ENCODE measurements around the gene IQCH. TPM values are rescaled to one million over a fixed set of nuclear protein-coding genes. Genes with fewer than 3 reads are reported as not detected.
"Not testable (repeated sequence)": the region's sequence is repeated elsewhere in the genome, so short reads cannot be mapped to it uniquely, and the experiment has no call there.

IQCH gene
- total RNA-seq, 2 donors from 2014 or later, result 0.52 to 0.83 TPM

GRCh38 chr15:67422296-67422695 is 167.7 kb downstream of the IQCH start:
- Histone ChIP-seq H3K27me3 (no peaks in the 10 kb centered on the region), H3K27ac (no peak overlapping the region), H3K36me3 (no peaks in the 10 kb centered on the region), H3K9me3 (no peaks in the 10 kb centered on the region), H3K4me1 (no peaks in the 10 kb centered on the region), H3K4me3 (no peak overlapping the region)
- no peak for DNase-seq (ENCODE audit: low spot score)
- no peak for TF ChIP-seq CTCF (IDR thresholded peaks at IDR 0.05)

- peak; percentile 59 to 78 for TF ChIP-seq CTCF (IDR thresholded peaks at IDR 0.05)
- Histone ChIP-seq H3K36me3 (no peaks in the 10 kb centered on the region), H3K4me1 (no peaks in the 10 kb centered on the region), H3K9me3 (no peaks in the 10 kb centered on the region), H3K27me3 (no peaks in the 10 kb centered on the region), H3K27ac (no peak overlapping the region), H3K4me3 (no peak overlapping the region)
- peak; percentile 65 for DNase-seq (ENCODE audit: low spot score)
These were observed 179.0 kb downstream of the IQCH start for GRCh38 chr15:67433495-67434099.

- DNase-seq (ENCODE audit: low spot score), result not testable (repeated sequence)
These were observed 182.0 kb downstream of the IQCH start for GRCh38 chr15:67436351-67437250.

GRCh38 chr15:67444100-67444499 is 189.5 kb downstream of the IQCH start:
- TF ChIP-seq CTCF (IDR thresholded peaks at IDR 0.05), result no peak
- DNase-seq (ENCODE audit: low spot score), result no peak
- H3K27me3 ChIP-seq, result no peaks in the 10 kb centered on the region

More at GRCh38 chr15:67436351-67437250, 182.0 kb downstream of the IQCH start:
- not testable (repeated sequence) for H3K36me3 ChIP-seq, H3K4me1 ChIP-seq, H3K27me3 ChIP-seq, H3K27ac ChIP-seq, H3K9me3 ChIP-seq, H3K4me3 ChIP-seq

GRCh38 chr15:67446449-67446848 is 191.9 kb downstream of the IQCH start:
- no peak overlapping the region for H3K4me3 ChIP-seq
- H3K36me3 ChIP-seq, result no peaks in the 10 kb centered on the region
- no peaks in the 10 kb centered on the region for H3K9me3 ChIP-seq
- H3K27ac ChIP-seq, result no peak overlapping the region
- no peak for DNase-seq (ENCODE audit: low spot score)
- no peaks in the 10 kb centered on the region for H3K4me1 ChIP-seq
- no peaks in the 10 kb centered on the region for H3K27me3 ChIP-seq
- TF ChIP-seq CTCF (IDR thresholded peaks at IDR 0.05), result no peak

More at GRCh38 chr15:67444100-67444499, 189.5 kb downstream of the IQCH start:
- Histone ChIP-seq H3K36me3 (no peaks in the 10 kb centered on the region), H3K9me3 (no peaks in the 10 kb centered on the region), H3K4me1 (no peaks in the 10 kb centered on the region), H3K4me3 (no peak overlapping the region), H3K27ac (no peak overlapping the region)

- H3K9me3 ChIP-seq; H3K4me3 ChIP-seq; H3K27ac ChIP-seq; DNase-seq (ENCODE audit: low spot score); H3K4me1 ChIP-seq; H3K36me3 ChIP-seq; H3K27me3 ChIP-seq: not testable (repeated sequence)
These were observed 193.8 kb downstream of the IQCH start for GRCh38 chr15:67448372-67448771.

- not testable (repeated sequence) for H3K4me3 ChIP-seq; DNase-seq (ENCODE audit: low spot score); H3K9me3 ChIP-seq; H3K4me1 ChIP-seq; H3K27ac ChIP-seq; H3K36me3 ChIP-seq; H3K27me3 ChIP-seq
These were observed 199.1 kb downstream of the IQCH start for GRCh38 chr15:67453703-67454102.

Data from right atrium auricular region (tissue), 2 donors.